ENCODE results near the gene RNF169. TPM values are rescaled to one million over a fixed set of nuclear protein-coding genes. Genes with fewer than 3 reads are reported as not detected.

Gene RNF169
- total and polyA plus RNA-seq, 2 donors (not counting 1 experiment from before 2014, with no cell fraction given), result 12.3 to 32.2 TPM

DNA sequence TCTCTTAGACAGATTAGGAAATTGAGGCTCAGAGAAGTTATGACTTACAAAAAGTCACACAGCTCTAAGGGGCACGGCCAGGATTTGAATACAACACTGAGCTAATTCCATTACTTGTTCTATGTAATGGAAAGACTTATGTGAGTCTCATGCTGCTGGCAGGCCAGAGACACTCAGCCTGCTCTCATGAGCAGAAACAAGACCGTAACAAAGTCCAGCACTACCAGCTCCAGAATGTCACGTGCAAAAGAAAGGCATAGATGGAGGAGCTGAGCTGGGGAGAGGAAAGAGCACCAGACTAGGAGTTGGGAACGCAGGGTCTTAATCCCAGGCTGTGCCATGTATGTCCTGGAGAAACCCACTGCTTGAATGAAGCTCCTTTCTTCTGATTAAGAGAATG lies 19.3 kb upstream of the RNF169 start:
- Histone ChIP-seq H3K27me3 (ENCODE audit: control insufficient read depth, insufficient read depth, low read length) (peaks cover 47% of the 10 kb centered on the region), H2AFZ (ENCODE audit: low read length) (no peak overlapping the region), H3K4me2 (ENCODE audit: extremely low read depth, insufficient read depth, low read length) (no peak overlapping the region), H3K36me3 (ENCODE audit: control insufficient read depth, insufficient read depth, low read length) (no peaks in the 10 kb centered on the region), H4K20me1 (ENCODE audit: control insufficient read depth, extremely low read depth, insufficient read depth, low read length) (no peaks in the 10 kb centered on the region), H3K9ac (ENCODE audit: insufficient read depth, low read length) (no peak overlapping the region), H3K27ac (ENCODE audit: insufficient read depth, low read length) (no peak overlapping the region), H3K79me2 (ENCODE audit: control insufficient read depth, insufficient read depth, low read length) (no peaks in the 10 kb centered on the region), H3K4me3 (replicated peaks in 1 of 4; ENCODE audit: control extremely low read depth in 1 of 4, insufficient read depth in 1 of 4, low read depth in 3 of 4, low read length in 4 of 4) (no peak overlapping the region), H3K9me3 (ENCODE audit: control insufficient read depth, insufficient read depth, low read depth, low read length) (no peaks in the 10 kb centered on the region), H3K4me1 (ENCODE audit: control insufficient read depth, extremely low read depth, insufficient read depth, low read length) (peaks cover 2% of the 10 kb centered on the region)
- no peak for DNase-seq (ENCODE audit: low read depth in 2 of 2)
- TF ChIP-seq, protein P1, sequence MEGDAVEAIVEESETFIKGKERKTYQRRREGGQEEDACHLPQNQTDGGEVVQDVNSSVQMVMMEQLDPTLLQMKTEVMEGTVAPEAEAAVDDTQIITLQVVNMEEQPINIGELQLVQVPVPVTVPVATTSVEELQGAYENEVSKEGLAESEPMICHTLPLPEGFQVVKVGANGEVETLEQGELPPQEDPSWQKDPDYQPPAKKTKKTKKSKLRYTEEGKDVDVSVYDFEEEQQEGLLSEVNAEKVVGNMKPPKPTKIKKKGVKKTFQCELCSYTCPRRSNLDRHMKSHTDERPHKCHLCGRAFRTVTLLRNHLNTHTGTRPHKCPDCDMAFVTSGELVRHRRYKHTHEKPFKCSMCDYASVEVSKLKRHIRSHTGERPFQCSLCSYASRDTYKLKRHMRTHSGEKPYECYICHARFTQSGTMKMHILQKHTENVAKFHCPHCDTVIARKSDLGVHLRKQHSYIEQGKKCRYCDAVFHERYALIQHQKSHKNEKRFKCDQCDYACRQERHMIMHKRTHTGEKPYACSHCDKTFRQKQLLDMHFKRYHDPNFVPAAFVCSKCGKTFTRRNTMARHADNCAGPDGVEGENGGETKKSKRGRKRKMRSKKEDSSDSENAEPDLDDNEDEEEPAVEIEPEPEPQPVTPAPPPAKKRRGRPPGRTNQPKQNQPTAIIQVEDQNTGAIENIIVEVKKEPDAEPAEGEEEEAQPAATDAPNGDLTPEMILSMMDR (conservative IDR thresholded peaks at IDR 0.05 in 1 of 2, IDR thresholded peaks at IDR 0.05 in 1 of 2; ENCODE audit: low read depth in 1 of 2, low read length in 2 of 2), result no peak
- TF ChIP-seq EZH2 (IDR thresholded peaks at IDR 0.05; ENCODE audit: low read length, missing control alignments), result no peak

- DNase-seq (ENCODE audit: low read depth in 2 of 2), result no peak
- H3K9ac ChIP-seq (ENCODE audit: insufficient read depth, low read length), result no peak overlapping the region
- no peaks in the 10 kb centered on the region for H4K20me1 ChIP-seq (ENCODE audit: control insufficient read depth, extremely low read depth, insufficient read depth, low read length)
- H3K27ac ChIP-seq (ENCODE audit: insufficient read depth, low read length), result no peak overlapping the region
- H3K4me1 ChIP-seq (ENCODE audit: control insufficient read depth, extremely low read depth, insufficient read depth, low read length), result peaks cover 2% of the 10 kb centered on the region
- no peaks in the 10 kb centered on the region for H3K79me2 ChIP-seq (ENCODE audit: control insufficient read depth, insufficient read depth, low read length)
- H3K36me3 ChIP-seq (ENCODE audit: control insufficient read depth, insufficient read depth, low read length), result no peaks in the 10 kb centered on the region
- H3K4me3 ChIP-seq (replicated peaks in 1 of 4; ENCODE audit: control extremely low read depth in 1 of 4, insufficient read depth in 1 of 4, low read depth in 3 of 4, low read length in 4 of 4), result no peak overlapping the region
- peak; percentile 86 for TF ChIP-seq EZH2 (IDR thresholded peaks at IDR 0.05; ENCODE audit: low read length, missing control alignments)
- TF ChIP-seq, protein P1 (conservative IDR thresholded peaks at IDR 0.05 in 1 of 2, IDR thresholded peaks at IDR 0.05 in 1 of 2; ENCODE audit: low read depth in 1 of 2, low read length in 2 of 2), result no peak
- no peak overlapping the region for H2AFZ ChIP-seq (ENCODE audit: low read length)
- peaks cover 51% of the 10 kb centered on the region for H3K27me3 ChIP-seq (ENCODE audit: control insufficient read depth, insufficient read depth, low read length)
- no peaks in the 10 kb centered on the region for H3K9me3 ChIP-seq (ENCODE audit: control insufficient read depth, insufficient read depth, low read depth, low read length)
- no peak overlapping the region for H3K4me2 ChIP-seq (ENCODE audit: extremely low read depth, insufficient read depth, low read length)
Observed at GRCh38 chr11:74730571-74731260, 17.9 kb upstream of the RNF169 start.

- H3K4me1 ChIP-seq (ENCODE audit: control insufficient read depth, extremely low read depth, insufficient read depth, low read length), result no peaks in the 10 kb centered on the region
- no peaks in the 10 kb centered on the region for H3K79me2 ChIP-seq (ENCODE audit: control insufficient read depth, insufficient read depth, low read length)
- H3K4me2 ChIP-seq (ENCODE audit: extremely low read depth, insufficient read depth, low read length), result peak within 1 kb of the TSS; percentile 49
- H3K36me3 ChIP-seq (ENCODE audit: control insufficient read depth, insufficient read depth, low read length), result no peaks in the 10 kb centered on the region
- peaks cover 48% of the 10 kb centered on the region for H3K27me3 ChIP-seq (ENCODE audit: control insufficient read depth, insufficient read depth, low read length)
- no peak within 1 kb of the TSS for H3K27ac ChIP-seq (ENCODE audit: insufficient read depth, low read length)
- DNase-seq (ENCODE audit: low read depth in 2 of 2), result peak in 1 of 2 donors; percentile 43
- no peaks in the 10 kb centered on the region for H4K20me1 ChIP-seq (ENCODE audit: control insufficient read depth, extremely low read depth, insufficient read depth, low read length)
- no peak within 1 kb of the TSS for H3K9ac ChIP-seq (ENCODE audit: insufficient read depth, low read length)
- H3K9me3 ChIP-seq (ENCODE audit: control insufficient read depth, insufficient read depth, low read depth, low read length), result no peaks in the 10 kb centered on the region
- no peak for TF ChIP-seq EZH2 (IDR thresholded peaks at IDR 0.05; ENCODE audit: low read length, missing control alignments)
- TF ChIP-seq, protein P1 (conservative IDR thresholded peaks at IDR 0.05 in 1 of 2, IDR thresholded peaks at IDR 0.05 in 1 of 2; ENCODE audit: low read depth in 1 of 2, low read length in 2 of 2), result no peak
- H2AFZ ChIP-seq (ENCODE audit: low read length), result no peak within 1 kb of the TSS
- H3K4me3 ChIP-seq (replicated peaks in 1 of 4; ENCODE audit: control extremely low read depth in 1 of 4, insufficient read depth in 1 of 4, low read depth in 3 of 4, low read length in 4 of 4), result peak within 1 kb of the TSS in 1 of 4 experiments; percentile 40
Observed at GRCh38 chr11:74731301-74732094, 17.2 kb upstream of the RNF169 start, which contains the start of gene CHRDL2. Gene CHRDL2, minus strand, starts transcription at chr11:74731426. Its CDS starts 538 bp downstream, at chr11:74730888.
